GM12892 (cell line): ENCODE data around the gene CNOT6L.

ENCODE experiments used
- POLR2A ChIP-seq: IDR thresholded peaks from 2 replicates; pipeline ENCODE4 v1.6.1; 2011; ENCODE audit warnings: low read depth, low read length, control low read depth
- POLR2AphosphoS5 ChIP-seq: IDR thresholded peaks from 2 replicates; pipeline ENCODE4 v1.6.1; 2011; ENCODE audit warnings: low read depth, low read length, control low read depth

GRCh38 chr4:77827343-77827742 is 8.2 kb upstream of the CNOT6L start:
- TF ChIP-seq POLR2AphosphoS5 = no peak
- TF ChIP-seq POLR2A = no peak
